A549 (cell line): ENCODE results near the gene SARS2. TPM values are rescaled to one million over a fixed set of nuclear protein-coding genes. Genes with fewer than 3 reads are reported as not detected.

ENCODE experiments used
- ATAC-seq, 2 experiments: fragments of 200-7000 bp in 1 of 2; fragments of >200 bp in 1 of 2; cut with Nextera tagmentation in 1 of 2; cut with Tn5 transposase in 1 of 2; 3 replicates each; pipeline versions ENCODE4 v1.8.0 to v1.9.1; 2018 to 2020; ENCODE audit warnings: mild to moderate bottlenecking in 1 of 2, moderate library complexity in 1 of 2
- CTCF ChIA-PET: fragments of 300-600 bp; sonication (Branson Sonifier 250); formaldehyde crosslinking; extraction: SDS; loops from one replicate; lab custom pipeline; 2021; ENCODE audit warnings: antibody characterized with exemption, inconsistent platforms; lab: Yijun Ruan, JAX
- POLR2A ChIA-PET: fragments of 350-600 bp; formaldehyde crosslinking; extraction: SDS; loops from one replicate; lab custom pipeline; 2021; ENCODE audit warnings: antibody characterized with exemption, inconsistent platforms; lab: Yijun Ruan, JAX
- DNase-seq, 2 experiments: peaks; one replicate each; pipeline versions ENCODE4 v3.0.0 to v3.0.0-alpha.2; 2011 to 2016; ENCODE audit warnings: low read depth in 1 of 2, low spot score in 1 of 2
- FAIRE-seq: peaks from 2 replicates; lab custom pipeline; 2011; peaks lifted over from hg19 to GRCh38; lab: Jason Lieb, UNC
- H3K27ac ChIP-seq, 2 experiments: fragments of >200 bp; sonication (Bioruptor Twin); formaldehyde crosslinking; 3 replicates each; pipeline ENCODE4 v1.5.1; 2016 to 2017
- H3K4me1 ChIP-seq: fragments of >200 bp; sonication (Bioruptor Twin); formaldehyde crosslinking; 3 replicates; pipeline ENCODE4 v1.6.1; 2016
- H3K4me2 ChIP-seq: fragments of >200 bp; sonication (Bioruptor Twin); formaldehyde crosslinking; 3 replicates; pipeline ENCODE4 v1.6.1; 2016
- H3K4me3 ChIP-seq: fragments of >200 bp; sonication (Bioruptor Twin); formaldehyde crosslinking; 3 replicates; pipeline ENCODE4 v1.5.1; 2016
- H3K9me3 ChIP-seq: fragments of >200 bp; sonication (Bioruptor Twin); formaldehyde crosslinking; 3 replicates; pipeline ENCODE4 v1.6.1; 2016
- ATOH8 ChIP-seq: fragments of 250-450 bp; sonication (Bioruptor Pico); IDR thresholded peaks from 2 replicates; pipeline ENCODE4 v1.5.0; 2020; ENCODE audit warnings: low read depth, mild to moderate bottlenecking, moderate library complexity
- BHLHE40 ChIP-seq: IDR thresholded peaks from 2 replicates; pipeline ENCODE4 v1.6.1; 2012; ENCODE audit warnings: low read depth, low read length, inconsistent platforms
- CBX2 ChIP-seq: fragments of 200-600 bp; sonication (generic); IDR thresholded peaks from 2 replicates; pipeline ENCODE4 v1.6.1; 2016; ENCODE audit warnings: low read depth, mild to moderate bottlenecking, borderline replicate concordance
- CEBPB ChIP-seq, 2 experiments: fragments of >200 bp in 1 of 2; sonication (Bioruptor Twin) in 1 of 2; formaldehyde crosslinking in 1 of 2; IDR thresholded peaks; 2 replicates each; pipeline ENCODE4 v1.6.1; 2012 to 2016
- CHD4 ChIP-seq: fragments of 200-600 bp; sonication (generic); IDR thresholded peaks from 2 replicates; pipeline ENCODE4 v1.6.1; 2016; ENCODE audit warnings: antibody characterized with exemption, mild to moderate bottlenecking, borderline replicate concordance
- E2F6 ChIP-seq: IDR thresholded peaks from 2 replicates; pipeline ENCODE4 v1.6.1; 2012; ENCODE audit warnings: low read depth, borderline replicate concordance
- FOXS1 ChIP-seq: fragments of 250-450 bp; sonication (Bioruptor Pico); IDR thresholded peaks from 2 replicates; pipeline ENCODE4 v1.5.0; 2020; ENCODE audit warnings: mild to moderate bottlenecking, moderate library complexity
- GATA3 ChIP-seq: IDR thresholded peaks from 2 replicates; pipeline ENCODE4 v1.6.1; 2012; ENCODE audit warnings: borderline replicate concordance
- HEYL ChIP-seq: fragments of 250-450 bp; sonication (Bioruptor Pico); IDR thresholded peaks from 2 replicates; pipeline ENCODE4 v1.8.0; 2021; ENCODE audit warnings: mild to moderate bottlenecking, moderate library complexity
- JUN ChIP-seq, 2 experiments: fragments of >200 bp; sonication (Bioruptor Twin); formaldehyde crosslinking; IDR thresholded peaks; 2 replicates in 1 of 2; 3 replicates in 1 of 2; pipeline ENCODE4 v1.6.1; 2016 to 2017
- KDM5A ChIP-seq: fragments of 200-600 bp; sonication (generic); IDR thresholded peaks from 2 replicates; pipeline ENCODE4 v1.6.1; 2016; ENCODE audit warnings: antibody characterized with exemption, mild to moderate bottlenecking
- MAFK ChIP-seq: fragments of 450-650 bp; IDR thresholded peaks from 2 replicates; pipeline ENCODE4 v1.6.1; 2014; ENCODE audit not compliant: partially characterized antibody
- MAZ ChIP-seq: fragments of 150-350 bp; IDR thresholded peaks from 2 replicates; pipeline ENCODE4 v1.6.1; 2014; ENCODE audit warnings: antibody characterized with exemption, low read depth, low read length, borderline replicate concordance
- MYC ChIP-seq: IDR thresholded peaks from 2 replicates; pipeline ENCODE4 v1.6.1; 2012; ENCODE audit warnings: mild to moderate bottlenecking, inconsistent platforms, low read length, improper control_type of control experiment, borderline replicate concordance
- NPAS2 ChIP-seq: fragments of 250-450 bp; sonication (Bioruptor Pico); IDR thresholded peaks from 2 replicates; pipeline ENCODE4 v1.8.0; 2022; ENCODE audit warnings: mild to moderate bottlenecking, moderate library complexity, borderline replicate concordance
- POLR2AphosphoS2 ChIP-seq: conservative IDR thresholded peaks from 2 replicates; pipeline ENCODE4 v1.6.1; 2012; ENCODE audit warnings: low read length, improper control_type of control experiment, inconsistent platforms
- RAD21 ChIP-seq, 2 experiments: fragments of >200 bp in 1 of 2; sonication (Bioruptor Twin) in 1 of 2; formaldehyde crosslinking in 1 of 2; IDR thresholded peaks in 1 of 2; conservative IDR thresholded peaks in 1 of 2; 2 replicates in 1 of 2; 3 replicates in 1 of 2; pipeline ENCODE4 v1.6.1; 2012 to 2018; ENCODE audit warnings: inconsistent platforms in 1 of 2
- RCOR1 ChIP-seq: fragments of 150-350 bp; IDR thresholded peaks from 2 replicates; pipeline ENCODE4 v1.6.1; 2014; ENCODE audit warnings: antibody characterized with exemption, low read length, low read depth
- SMC3 ChIP-seq: fragments of >200 bp; sonication (Bioruptor Twin); formaldehyde crosslinking; IDR thresholded peaks from 3 replicates; pipeline ENCODE4 v1.6.1; 2018; ENCODE audit warnings: inconsistent platforms
- TP53 ChIP-seq: fragments of 250-450 bp; sonication (Bioruptor Pico); IDR thresholded peaks from 2 replicates; pipeline ENCODE4 v1.5.0; 2021; ENCODE audit warnings: mild to moderate bottlenecking, moderate library complexity
- ZFP36 ChIP-seq: fragments of 450-650 bp; IDR thresholded peaks from 2 replicates; pipeline ENCODE4 v1.6.1; 2014; ENCODE audit warnings: borderline replicate concordance; ENCODE audit not compliant: partially characterized antibody
- ZNF302 ChIP-seq: fragments of 250-450 bp; sonication (Bioruptor Pico); IDR thresholded peaks from 2 replicates; pipeline ENCODE4 v1.9.0; 2021; ENCODE audit warnings: inconsistent platforms, mild to moderate bottlenecking, moderate library complexity
- ZSCAN20 ChIP-seq: fragments of 250-450 bp; sonication (Bioruptor Pico); IDR thresholded peaks from 2 replicates; pipeline ENCODE4 v1.8.0; 2022; ENCODE audit warnings: mild to moderate bottlenecking, moderate library complexity
- WGBS: methylation state at CpG from one replicate; pipeline ENCODE4 v1.1.6; 2017; ENCODE audit errors: missing lambda C conversion rate; 5-methylcytosine and 5-hydroxymethylcytosine counted together
- polyA plus RNA-seq, 4 experiments: library from polyadenylated mRNA; depleted of rRNA in 3 of 4; stranded (reverse); fragments of >200 nt; fragmentation: RNase III in 1 of 4; extraction: RNeasy Plus Mini Kit Qiagen cat#74134 plus additional on column Dnase treatment in 1 of 4; gene quantifications; 2 replicates in 3 of 4; 3 replicates in 1 of 4; pipeline ENCODE4 v1.2.3, GENCODE V29; 2011 to 2017

SARS2 gene
- polyA plus RNA-seq, 2 of the 4 experiments (the other 2 are of a cell fraction), result 46.1 to 93.4 TPM

GRCh38 chr19:38979812-38980211 lies 49.2 kb upstream of the SARS2 start:
- TF ChIP-seq KDM5A (no peak), BHLHE40 (no peak)
- TF ChIP-seq, all 56 proteins: peak for 0
- DNase-seq (no peak), ATAC-seq (no peak), FAIRE-seq (no peak)
- Histone ChIP-seq H3K4me2 (no peak overlapping the region), H3K9me3 (peaks cover 6% of the 10 kb centered on the region; the same call in 2 of the 3 replicates), H3K27ac (no peak overlapping the region), H3K4me3 (no peak overlapping the region), H3K4me1 (peaks cover 22% of the 10 kb centered on the region)
- POLR2A ChIA-PET, result no interaction called here
- WGBS, result 66% methylated on average over 5 of the region's 5 CpGs
- CTCF ChIA-PET, result interaction anchor here (1.5 to 12.4 kb wide), 8 partner anchors 11 to 348 kb away, joined by 3 to 344 read pairs (median 26); partner anchors contain the start of gene FBXO27

GRCh38 chr19:38978326-38978689 lies 47.7 kb upstream of the SARS2 start:
- whole genome bisulfite sequencing, result 62% methylated on average over 3 of the region's 3 CpGs
- ATAC-seq (no peak), FAIRE-seq (no peak), DNase-seq (no peak)
- ChIA-PET POLR2A (no interaction called here), CTCF (interaction anchor here (1.0 to 12.4 kb wide), 17 partner anchors 7 to 576 kb away, joined by 3 to 344 read pairs (median 30); partner anchors contain the start of genes FAM98C, FBXO27, MRPS12 and SARS2)
- Histone ChIP-seq H3K4me1 (peaks cover 32% of the 10 kb centered on the region), H3K4me3 (no peak overlapping the region), H3K9me3 (peaks cover 6% of the 10 kb centered on the region; the same call in 2 of the 3 replicates), H3K27ac (peak overlapping the region; percentile 0 to 91; a peak in 4 of 6 replicates), H3K4me2 (no peak overlapping the region)
- TF ChIP-seq ZSCAN20 (CRISPR knock-in tag), result no peak
- TF ChIP-seq TP53 (CRISPR knock-in tag), result no peak
- TF ChIP-seq MAZ, result no peak
- TF ChIP-seq RCOR1, result no peak
- no peak for TF ChIP-seq SMC3
- no peak for TF ChIP-seq NPAS2 (CRISPR knock-in tag)
- no peak for TF ChIP-seq CEBPB (IDR thresholded peaks at IDR 0.05)
- TF ChIP-seq MAFK, result peak; percentile 9
- TF ChIP-seq MYC, result no peak

GRCh38 chr19:38977445-38978325 lies 47.1 kb upstream of the SARS2 start:
- peaks cover 6% of the 10 kb centered on the region; the same call in 2 of the 3 replicates for H3K9me3 ChIP-seq
- ChIA-PET CTCF (interaction anchor here (0.6 to 12.4 kb wide), 38 partner anchors 8 to 578 kb away, joined by 3 to 344 read pairs (median 5); partner anchors contain the start of genes ACP7, FAM98C, FBXO27 and MRPS12), POLR2A (interaction anchor here (2.2 to 2.9 kb wide), 2 partner anchors 46 to 53 kb away, joined by 9 to 21 read pairs; partner anchors contain the start of genes MRPS12 and SARS2)
- H3K4me3 ChIP-seq, result no peak overlapping the region
- peak overlapping the region; percentile 92; the same call in 2 of the 3 replicates for H3K4me2 ChIP-seq
- H3K4me1 ChIP-seq, result peaks cover 32% of the 10 kb centered on the region
- peak overlapping the region; percentile 0 to 91; a peak in 5 of 6 replicates for H3K27ac ChIP-seq
- ATAC-seq (no peak), FAIRE-seq (peak; percentile 97), DNase-seq (peak in 1 of 2 experiments; percentile 33)
- WGBS, result 77% methylated on average over 15 of the region's 15 CpGs
- TF ChIP-seq JUN (IDR thresholded peaks at IDR 0.05) (no peak), FOXS1 (CRISPR knock-in tag) (no peak), ZFP36 (no peak), ATOH8 (CRISPR knock-in tag) (no peak), POLR2AphosphoS2 (no peak), E2F6 (no peak), CHD4 (no peak), GATA3 (no peak), RAD21 (conservative IDR thresholded peaks at IDR 0.05 in 1 of 2, IDR thresholded peaks at IDR 0.05 in 1 of 2) (no peak), CBX2 (no peak), HEYL (CRISPR knock-in tag) (no peak), ZNF302 (CRISPR knock-in tag) (no peak)
